Transverse colon (tissue), 3 donors: Measurements from ENCODE around the gene CD72.

ENCODE experiments used
- CTCF ChIP-seq, 5 experiments: fragments of 200-600 bp in 3 of 5; fragments of 450-650 bp in 2 of 5; sonication (generic) in 3 of 5; IDR thresholded peaks; 1 replicate in 2 of 5; 2 replicates in 3 of 5; pipeline ENCODE4 v1.5.1; 2016 to 2017; ENCODE audit warnings: antibody characterized with exemption in 5 of 5, inconsistent platforms in 3 of 5, mild to moderate bottlenecking in 2 of 5, moderate library complexity in 1 of 5
- EP300 ChIP-seq: sonication (generic); formaldehyde crosslinking; IDR thresholded peaks from one replicate; pipeline ENCODE4 v1.6.1; 2017; ENCODE audit warnings: antibody characterized with exemption, low read depth

- TF ChIP-seq EP300 (no peak), CTCF (IDR thresholded peaks at IDR 0.05) (no peak)
Measured at GRCh38 chr9:35656831-35657545, 38.8 kb upstream of the CD72 start.
